Stomach (tissue), 9 donors: ENCODE results near the gene CHCHD4. TPM values are rescaled to one million over a fixed set of nuclear protein-coding genes. Genes with fewer than 3 reads are reported as not detected.

Experiments used
- DNase-seq, 2 donors: peaks; one replicate each; pipeline versions ENCODE4 v3.0.0 to v3.0.0-alpha.2; 2013 to 2019
- H3K27ac ChIP-seq, 5 donors: fragments of 200-600 bp in 4 of 5; sonication (generic) in 4 of 5; one replicate each; pipeline ENCODE4 v1.5.1; 2013 to 2019; ENCODE audit warnings: mild to moderate bottlenecking in 1 of 5, moderate library complexity in 1 of 5
- H3K27me3 ChIP-seq, 3 donors: fragments of 200-600 bp; sonication (generic); one replicate each; pipeline ENCODE4 v1.5.1; 2017 to 2019; ENCODE audit warnings: mixed run types in 1 of 3
- H3K36me3 ChIP-seq, 4 donors: fragments of 200-600 bp; sonication (generic); 1 replicate in 3 of 4; 2 replicates in 1 of 4; pipeline ENCODE4 v1.5.1; 2016 to 2019
- H3K4me1 ChIP-seq, 4 donors: fragments of 200-600 bp; sonication (generic); one replicate each; pipeline ENCODE4 v1.5.1; 2016 to 2019
- H3K4me3 ChIP-seq, 4 donors: fragments of 200-600 bp; sonication (generic) in 3 of 4; one replicate each; pipeline ENCODE4 v1.5.1; 2016 to 2019; ENCODE audit warnings: mild to moderate bottlenecking in 1 of 4
- H3K9me3 ChIP-seq, 4 donors: fragments of 200-600 bp; sonication (generic); one replicate each; pipeline ENCODE4 v1.5.1; 2016 to 2019
- CTCF ChIP-seq, 7 experiments: fragments of 450-650 bp in 4 of 7; fragments of 200-600 bp in 3 of 7; sonication (generic) in 3 of 7; IDR thresholded peaks; one replicate each; pipeline ENCODE4 v1.5.1; 2016 to 2019; ENCODE audit warnings: antibody characterized with exemption in 7 of 7, control low read depth in 2 of 7, mild to moderate bottlenecking in 1 of 7
- EP300 ChIP-seq: sonication (generic); formaldehyde crosslinking; IDR thresholded peaks from one replicate; pipeline ENCODE4 v1.6.1; 2017; ENCODE audit warnings: antibody characterized with exemption
- POLR2A ChIP-seq, 4 donors: fragments of 450-650 bp; IDR thresholded peaks; one replicate each; pipeline ENCODE4 v1.6.1; 2016; ENCODE audit warnings: antibody characterized with exemption in 4 of 4, control low read depth in 2 of 4, mild to moderate bottlenecking in 1 of 4, moderate library complexity in 1 of 4
- POLR2AphosphoS5 ChIP-seq, 3 donors: sonication (generic); formaldehyde crosslinking; IDR thresholded peaks; one replicate each; pipeline ENCODE4 v1.6.1; 2016; ENCODE audit warnings: antibody characterized with exemption in 3 of 3
- WGBS, 5 donors: extraction: QIAGEN DNeasy Blood & Tissue Kit in 3 of 5; methylation state at CpG; one replicate each; pipeline versions ENCODE4 v1.1.5 to v1.1.7; 2013 to 2018; 5-methylcytosine and 5-hydroxymethylcytosine counted together
- intact Hi-C: fragments of 100-400 bp; cut with DNase I; formaldehyde crosslinking; loops from one replicate; pipeline ENCODE4 v1.15.1; 2023; ENCODE audit warnings: low total_unique reads
- polyA plus RNA-seq, 3 donors: library from polyadenylated mRNA; stranded (reverse); fragments of 200-250 nt; gene quantifications; one replicate each; pipeline ENCODE4 v1.2.3, GENCODE V29; 2013
- total RNA-seq, 5 donors: library from RNA; depleted of rRNA; stranded (reverse); fragments of >200 nt; gene quantifications; one replicate each; pipeline versions ENCODE4 v1.1.0 to v1.2.3, GENCODE V29; 2014 to 2016
- donor health status: healthy with polysubstance abuse.
- donor health status: Bipolar disorder and iron deficiency.
- donor health status: healthy.

The CHCHD4 gene
- total and polyA plus RNA-seq, 8 donors: 1.7 to 16.1 (median 11.4) TPM

GRCh38 chr3:14137445-14137844 lies 12.8 kb upstream of the CHCHD4 start:
- Histone ChIP-seq H3K4me1 (peaks cover 0 to 19% (median under 1%) of the 10 kb centered on the region in 4 donors), H3K9me3 (no peaks in the 10 kb centered on the region), H3K4me3 (no peak overlapping the region), H3K27me3 (no peaks in the 10 kb centered on the region), H3K27ac (peak overlapping the region in 1 of 5 donors; percentile 60), H3K36me3 (peaks cover 64 to 100% (median 98%) of the 10 kb centered on the region in 4 donors)
- intact Hi-C loops: no loop called here
- WGBS, 5 donors: 51 to 68% (median 61%) methylated on average over 3 of the region's 3 CpGs
- TF ChIP-seq EP300 (no peak), POLR2A (IDR thresholded peaks at IDR 0.05) (no peak), POLR2AphosphoS5 (IDR thresholded peaks at IDR 0.05) (no peak), CTCF (IDR thresholded peaks at IDR 0.05) (no peak)
- no peak for DNase-seq

- Histone ChIP-seq H3K36me3 (peaks cover 64 to 100% (median 98%) of the 10 kb centered on the region in 4 donors), H3K27ac (peak overlapping the region in 2 of 5 donors; percentile 33 to 60), H3K4me1 (peaks cover 0 to 18% (median 0%) of the 10 kb centered on the region in 4 donors), H3K27me3 (no peaks in the 10 kb centered on the region), H3K4me3 (no peak overlapping the region), H3K9me3 (no peaks in the 10 kb centered on the region)
- intact Hi-C loops: no loop called here
- DNase-seq: peak in 1 of 2 donors; percentile 67
- no peak for TF ChIP-seq EP300
- no peak for TF ChIP-seq CTCF (IDR thresholded peaks at IDR 0.05)
- TF ChIP-seq POLR2A (IDR thresholded peaks at IDR 0.05): no peak
- no peak for TF ChIP-seq POLR2AphosphoS5 (IDR thresholded peaks at IDR 0.05)
- WGBS, 5 donors: 75 to 100% (median 76%) methylated on average over 2 to 3 of the region's 3 CpGs
Measured at GRCh38 chr3:14137004-14137403, 12.3 kb upstream of the CHCHD4 start.

GRCh38 chr3:14135581-14135980 lies 10.9 kb upstream of the CHCHD4 start:
- 81 to 94% (median 90%) methylated on average over 3 to 11 of the region's 11 CpGs for WGBS, 5 donors
- peaks cover 0 to 14% (median 0%) of the 10 kb centered on the region in 4 donors for H3K4me1 ChIP-seq
- peaks cover 72 to 100% (median 98%) of the 10 kb centered on the region in 4 donors for H3K36me3 ChIP-seq
- DNase-seq: no peak
- no peak overlapping the region for H3K4me3 ChIP-seq
- no peaks in the 10 kb centered on the region for H3K27me3 ChIP-seq
- intact Hi-C loops: no loop called here
- no peak overlapping the region for H3K27ac ChIP-seq
- TF ChIP-seq EP300 (no peak), POLR2A (IDR thresholded peaks at IDR 0.05) (no peak), CTCF (IDR thresholded peaks at IDR 0.05) (no peak), POLR2AphosphoS5 (IDR thresholded peaks at IDR 0.05) (no peak)
- no peaks in the 10 kb centered on the region for H3K9me3 ChIP-seq

DNA sequence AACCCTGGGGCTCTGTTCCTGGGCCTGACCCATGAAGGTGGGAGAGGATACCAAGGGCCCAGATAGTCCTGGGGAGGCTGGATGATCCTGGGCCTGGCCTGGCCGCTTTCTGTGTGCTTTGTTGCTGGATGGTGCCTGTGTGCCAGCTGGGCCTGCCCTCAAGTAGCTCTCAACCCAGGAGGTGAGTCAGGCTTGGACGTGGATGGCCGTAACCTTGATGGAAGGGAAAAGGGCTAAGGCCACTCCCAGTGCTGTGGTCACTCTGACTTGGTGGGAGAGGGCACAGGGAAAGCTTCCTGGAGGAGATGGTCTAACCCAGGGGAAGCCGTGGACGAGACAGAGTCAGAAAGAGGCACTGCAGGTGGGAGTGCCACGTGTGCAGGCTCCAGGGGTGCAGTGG lies 9.6 kb upstream of the CHCHD4 start:
- H3K9me3 ChIP-seq: no peaks in the 10 kb centered on the region
- no peak overlapping the region for H3K4me3 ChIP-seq
- peaks cover 0 to 14% (median 0%) of the 10 kb centered on the region in 4 donors for H3K4me1 ChIP-seq
- H3K27me3 ChIP-seq: no peaks in the 10 kb centered on the region
- intact Hi-C loops: no loop called here
- H3K27ac ChIP-seq: no peak overlapping the region
- H3K36me3 ChIP-seq: peaks cover 82 to 100% (median 98%) of the 10 kb centered on the region in 4 donors
- WGBS, 5 donors: 80 to 96% (median 93%) methylated on average over 6 of the region's 6 CpGs
- no peak for DNase-seq
- TF ChIP-seq POLR2AphosphoS5 (IDR thresholded peaks at IDR 0.05) (no peak), EP300 (no peak), POLR2A (IDR thresholded peaks at IDR 0.05) (no peak), CTCF (IDR thresholded peaks at IDR 0.05) (no peak)
